ENCODE results near the gene SIDT1. TPM values are rescaled to one million over a fixed set of nuclear protein-coding genes. Genes with fewer than 3 reads are reported as not detected.

Gene SIDT1
- total RNA-seq, 1 donor from 2014 or later, result 0.47 TPM

GRCh38 chr3:113537155-113537554, 4.8 kb downstream of the SIDT1 start:
- ATAC-seq (no peak), DNase-seq (no peak)
- intact Hi-C loops (cut with micrococcal nuclease), result no loop called here

- no peak for DNase-seq
- intact Hi-C loops (cut with micrococcal nuclease), result no loop called here
- no peak for ATAC-seq
Measured at GRCh38 chr3:113541519-113541918, 9.2 kb downstream of the SIDT1 start.

GRCh38 chr3:113545594-113545993, 13.2 kb downstream of the SIDT1 start:
- DNase-seq (no peak), ATAC-seq (no peak)
- intact Hi-C loops (cut with micrococcal nuclease), result no loop called here

GRCh38 chr3:113546414-113546893, 14.1 kb downstream of the SIDT1 start:
- intact Hi-C loops (cut with micrococcal nuclease), result no loop called here
- ATAC-seq (no peak), DNase-seq (no peak)

GRCh38 chr3:113548501-113548900, 16.1 kb downstream of the SIDT1 start:
- no peak for DNase-seq
- no peak for ATAC-seq
- intact Hi-C loops (cut with micrococcal nuclease), result no loop called here

GRCh38 chr3:113551820-113552219, 19.5 kb downstream of the SIDT1 start:
- intact Hi-C loops (cut with micrococcal nuclease), result no loop called here
- no peak for ATAC-seq

GRCh38 chr3:113552851-113553250, 20.5 kb downstream of the SIDT1 start:
- DNase-seq (no peak), ATAC-seq (no peak)
- intact Hi-C loops (cut with micrococcal nuclease), result no loop called here

More at GRCh38 chr3:113551820-113552219, 19.5 kb downstream of the SIDT1 start:
- DNase-seq, result no peak

- no peak for ATAC-seq
- intact Hi-C loops (cut with micrococcal nuclease), result no loop called here
- no peak for DNase-seq
Measured at GRCh38 chr3:113555138-113555537, 22.8 kb downstream of the SIDT1 start.

- intact Hi-C loops (cut with micrococcal nuclease), result no loop called here
- no peak for DNase-seq
- ATAC-seq, result no peak
Measured at GRCh38 chr3:113556316-113556945, 24.1 kb downstream of the SIDT1 start.

- DNase-seq, result no peak
- ATAC-seq, result no peak
- intact Hi-C loops (cut with micrococcal nuclease), result no loop called here
Measured at GRCh38 chr3:113556946-113557335, 24.6 kb downstream of the SIDT1 start.

GRCh38 chr3:113557374-113557773, 25.0 kb downstream of the SIDT1 start:
- intact Hi-C loops (cut with micrococcal nuclease), result no loop called here
- ATAC-seq (no peak), DNase-seq (no peak)

GRCh38 chr3:113559009-113559408, 26.7 kb downstream of the SIDT1 start:
- intact Hi-C loops (cut with micrococcal nuclease), result no loop called here
- no peak for DNase-seq
- ATAC-seq, result no peak

- intact Hi-C loops (cut with micrococcal nuclease), result no loop called here
- DNase-seq, result no peak
- ATAC-seq, result no peak
Measured at GRCh38 chr3:113560271-113560670, 27.9 kb downstream of the SIDT1 start.

GRCh38 chr3:113560831-113561623, 28.7 kb downstream of the SIDT1 start:
- intact Hi-C loops (cut with micrococcal nuclease), result no loop called here
- DNase-seq (no peak), ATAC-seq (no peak)

GRCh38 chr3:113565555-113565954, 33.2 kb downstream of the SIDT1 start:
- intact Hi-C loops (cut with micrococcal nuclease), result no loop called here
- ATAC-seq, result no peak
- DNase-seq, result no peak

- intact Hi-C loops (cut with micrococcal nuclease), result no loop called here
Measured at GRCh38 chr3:113570158-113570557, 37.8 kb downstream of the SIDT1 start.

GRCh38 chr3:113571360-113571759, 39.0 kb downstream of the SIDT1 start:
- DNase-seq, result no peak
- no peak for ATAC-seq
- intact Hi-C loops (cut with micrococcal nuclease), result no loop called here

More at GRCh38 chr3:113570158-113570557, 37.8 kb downstream of the SIDT1 start:
- DNase-seq (no peak), ATAC-seq (no peak)

- DNase-seq (no peak), ATAC-seq (no peak)
- intact Hi-C loops (cut with micrococcal nuclease), result no loop called here
Measured at GRCh38 chr3:113573728-113574127, 41.4 kb downstream of the SIDT1 start.

GRCh38 chr3:113574213-113574612, 41.9 kb downstream of the SIDT1 start:
- intact Hi-C loops (cut with micrococcal nuclease), result no loop called here
- ATAC-seq (no peak), DNase-seq (no peak)

- ATAC-seq, result no peak
- no peak for DNase-seq
- intact Hi-C loops (cut with micrococcal nuclease), result no loop called here
Measured at GRCh38 chr3:113575206-113575605, 42.9 kb downstream of the SIDT1 start.

- no peak for DNase-seq
- no peak for ATAC-seq
- intact Hi-C loops (cut with micrococcal nuclease), result no loop called here
Measured at GRCh38 chr3:113585228-113585627, 52.9 kb downstream of the SIDT1 start.
